NB4 (cell line): ENCODE data around the gene DOCK2.
"Not testable (repeated sequence)": the region's sequence is repeated elsewhere in the genome, so short reads cannot be mapped to it uniquely, and the experiment has no call there.

Experiments used
- DNase-seq: peaks from one replicate; pipeline ENCODE4 v3.0.0; 2010; ENCODE audit warnings: low read depth
- H3K4me3 ChIP-seq: one replicate; pipeline ENCODE4 v1.5.1; 2011; ENCODE audit warnings: mild to moderate bottlenecking, low read depth, low read length, moderate library complexity
- CTCF ChIP-seq: IDR thresholded peaks from one replicate; pipeline ENCODE4 v1.5.1; 2012; ENCODE audit warnings: low read depth, low read length
- MAX ChIP-seq: IDR thresholded peaks from 2 replicates; pipeline ENCODE4 v1.6.1; 2011; ENCODE audit warnings: low read depth, low read length
- MYC ChIP-seq: IDR thresholded peaks from 2 replicates; pipeline ENCODE4 v1.6.1; 2011; ENCODE audit warnings: low read depth, low read length
- POLR2A ChIP-seq: IDR thresholded peaks from 2 replicates; pipeline ENCODE4 v1.6.1; 2011; ENCODE audit warnings: mild to moderate bottlenecking; ENCODE audit not compliant: insufficient read length; ENCODE audit errors: extremely low read depth

DOCK2 gene

GRCh38 chr5:169828385-169828784 is 191.3 kb downstream of the DOCK2 start:
- no peak overlapping the region for H3K4me3 ChIP-seq
- no peak for TF ChIP-seq CTCF
- no peak for TF ChIP-seq MYC
- no peak for TF ChIP-seq POLR2A
- TF ChIP-seq MAX: no peak
- DNase-seq: no peak

DNA sequence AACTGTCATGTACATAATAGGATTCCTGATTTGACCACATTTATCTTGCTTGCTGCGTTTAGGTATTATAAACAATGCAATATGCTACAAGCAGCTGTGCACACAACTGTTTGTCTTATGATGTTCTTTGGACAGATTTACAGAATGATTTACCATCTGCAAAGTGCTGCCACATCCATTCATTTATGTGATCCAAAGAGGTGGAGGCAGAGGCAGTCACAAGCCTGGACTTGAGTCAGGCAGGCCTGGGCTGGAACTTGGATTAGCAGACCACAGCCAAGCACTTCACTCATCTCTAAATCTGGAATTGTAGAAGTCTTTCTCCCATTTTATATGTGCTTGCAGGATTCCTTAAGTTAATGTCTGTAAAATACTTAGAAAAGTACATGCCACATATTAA is 194.3 kb downstream of the DOCK2 start:
- no peak overlapping the region for H3K4me3 ChIP-seq
- TF ChIP-seq MAX (no peak), POLR2A (no peak), MYC (no peak), CTCF (no peak)
- no peak for DNase-seq

- no peak for TF ChIP-seq CTCF
- TF ChIP-seq MYC: no peak
- TF ChIP-seq POLR2A: no peak
- 0 out of 2 replicates have a peak, but pooled peaks have one; percentile 7 for TF ChIP-seq MAX
- H3K4me3 ChIP-seq: no peak overlapping the region
- DNase-seq: peak; percentile 37
These were observed 195.2 kb downstream of the DOCK2 start for GRCh38 chr5:169832304-169832703.

DNA sequence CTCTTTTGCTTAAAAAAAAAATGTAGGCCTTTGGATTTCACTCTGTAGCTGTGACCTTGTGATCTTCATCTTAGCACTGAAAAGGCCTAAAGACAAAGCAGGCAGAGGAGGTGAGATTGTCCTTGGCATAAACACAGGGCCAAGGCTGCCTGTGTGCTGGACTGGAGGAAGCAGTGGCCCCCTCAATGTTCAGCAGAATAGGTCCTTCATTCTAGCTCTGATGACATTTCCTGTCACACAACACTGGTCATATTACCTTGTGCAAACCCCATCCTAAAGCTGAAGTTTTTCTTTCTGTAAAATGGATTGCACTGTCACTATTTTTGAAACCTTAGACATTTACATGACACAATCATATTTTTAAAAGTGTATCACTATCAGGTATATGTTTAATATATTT is 195.8 kb downstream of the DOCK2 start:
- no peak overlapping the region for H3K4me3 ChIP-seq
- peak; percentile 57 for DNase-seq
- TF ChIP-seq MYC (no peak), POLR2A (no peak), MAX (no peak), CTCF (no peak)

DNA sequence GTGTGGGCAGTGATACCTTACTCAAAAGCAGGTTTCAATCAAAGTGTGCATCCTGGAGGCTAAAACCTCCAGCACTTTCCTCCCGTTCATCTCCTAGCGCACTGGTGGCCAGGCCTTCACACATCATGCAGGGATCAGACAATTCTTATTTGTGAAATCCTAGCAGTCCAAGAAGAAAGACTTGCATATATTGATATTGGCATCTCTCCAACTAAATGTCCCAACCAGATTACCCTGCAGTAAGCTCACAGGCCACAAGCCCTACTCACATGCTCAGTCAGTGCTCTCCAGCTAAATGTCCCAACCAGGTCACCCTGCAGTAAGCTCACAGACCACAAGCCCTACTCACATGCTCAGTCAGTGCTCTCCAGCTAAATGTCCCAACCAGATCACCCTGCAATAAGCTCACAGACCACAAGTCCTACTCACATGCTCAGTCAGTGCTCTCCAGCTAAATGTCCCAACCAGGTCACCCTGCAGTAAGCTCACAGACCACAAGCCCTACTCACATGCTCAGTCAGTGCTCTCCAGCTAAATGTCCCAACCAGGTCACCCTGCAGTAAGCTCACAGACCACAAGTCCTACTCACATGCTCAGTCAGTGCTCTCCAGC is 196.7 kb downstream of the DOCK2 start:
- peak; percentile 84 for DNase-seq
- H3K4me3 ChIP-seq: not testable (repeated sequence)

- DNase-seq: peak; percentile 80
- H3K4me3 ChIP-seq: not testable (repeated sequence)
These were observed 197.5 kb downstream of the DOCK2 start for GRCh38 chr5:169834540-169834939.

DNA sequence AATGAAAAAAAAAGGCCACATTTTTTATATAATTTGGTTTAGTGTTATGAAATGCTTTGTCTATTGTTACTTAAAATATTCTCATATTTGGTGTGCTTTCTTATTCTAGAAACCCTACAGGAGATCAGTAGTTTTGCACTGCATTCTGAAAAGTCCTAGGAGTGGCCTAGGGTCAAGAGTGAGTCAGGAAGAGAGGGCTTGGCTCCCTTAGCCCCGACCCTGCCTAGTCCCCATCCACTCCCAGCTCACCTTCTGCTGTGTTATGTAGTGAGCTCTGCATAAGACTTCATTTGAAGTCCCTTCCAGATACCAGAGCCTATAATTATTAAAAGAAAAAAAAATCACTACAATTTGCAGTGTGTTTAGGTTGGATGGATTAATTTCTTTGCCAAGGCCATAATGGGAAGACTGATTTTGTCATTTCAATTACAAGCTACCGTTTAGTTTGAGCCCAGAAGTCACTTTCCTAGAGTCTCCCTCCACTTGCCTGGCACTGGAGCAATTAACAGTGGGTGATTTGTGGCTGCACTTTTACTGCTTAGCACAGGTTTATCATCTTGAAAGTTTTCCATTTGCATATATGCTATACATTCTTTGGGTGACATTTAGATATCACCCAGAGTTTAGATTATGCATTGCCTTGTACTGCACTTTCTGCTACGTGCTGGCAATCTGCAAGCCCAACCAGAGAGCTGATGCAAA is 199.9 kb downstream of the DOCK2 start:
- TF ChIP-seq MYC (no peak), CTCF (no peak), MAX (no peak), POLR2A (no peak)
- DNase-seq: no peak

More for the DNA sequence above, 199.9 kb downstream of the DOCK2 start:
- H3K4me3 ChIP-seq: no peak overlapping the region
